ENCODE data around the gene C19orf47. TPM values are rescaled to one million over a fixed set of nuclear protein-coding genes. Genes with fewer than 3 reads are reported as not detected.

Gene C19orf47
- total RNA-seq, 1 experiment from 2014 or later: 14.9 TPM

GRCh38 chr19:40395956-40396355 lies 47.8 kb upstream of the C19orf47 start:
- H3K4me3 Mint-ChIP-seq (ENCODE audit: unreplicated experiment): no peak overlapping the region
- H3K4me1 Mint-ChIP-seq (ENCODE audit: insufficient read depth, unreplicated experiment): peaks cover 13% of the 10 kb centered on the region
- ChIA-PET CTCF (interaction anchor here (0.6 kb wide), 1 partner anchor 39 kb away, joined by 3 read pairs; no protein-coding TSS in a partner anchor), POLR2A (interaction anchor here (1.0 to 1.2 kb wide), 3 partner anchors 13 to 68 kb away, joined by 3 to 4 read pairs (median 4); no protein-coding TSS in a partner anchor)
- BruUV-seq (replicated peaks): no TSS peak
- TF ChIP-seq, protein P1, sequence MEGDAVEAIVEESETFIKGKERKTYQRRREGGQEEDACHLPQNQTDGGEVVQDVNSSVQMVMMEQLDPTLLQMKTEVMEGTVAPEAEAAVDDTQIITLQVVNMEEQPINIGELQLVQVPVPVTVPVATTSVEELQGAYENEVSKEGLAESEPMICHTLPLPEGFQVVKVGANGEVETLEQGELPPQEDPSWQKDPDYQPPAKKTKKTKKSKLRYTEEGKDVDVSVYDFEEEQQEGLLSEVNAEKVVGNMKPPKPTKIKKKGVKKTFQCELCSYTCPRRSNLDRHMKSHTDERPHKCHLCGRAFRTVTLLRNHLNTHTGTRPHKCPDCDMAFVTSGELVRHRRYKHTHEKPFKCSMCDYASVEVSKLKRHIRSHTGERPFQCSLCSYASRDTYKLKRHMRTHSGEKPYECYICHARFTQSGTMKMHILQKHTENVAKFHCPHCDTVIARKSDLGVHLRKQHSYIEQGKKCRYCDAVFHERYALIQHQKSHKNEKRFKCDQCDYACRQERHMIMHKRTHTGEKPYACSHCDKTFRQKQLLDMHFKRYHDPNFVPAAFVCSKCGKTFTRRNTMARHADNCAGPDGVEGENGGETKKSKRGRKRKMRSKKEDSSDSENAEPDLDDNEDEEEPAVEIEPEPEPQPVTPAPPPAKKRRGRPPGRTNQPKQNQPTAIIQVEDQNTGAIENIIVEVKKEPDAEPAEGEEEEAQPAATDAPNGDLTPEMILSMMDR (IDR thresholded peaks at IDR 0.05; ENCODE audit: unreplicated experiment): no peak
- no peaks in the 10 kb centered on the region for H3K27me3 Mint-ChIP-seq (ENCODE audit: insufficient read depth, unreplicated experiment)
- H3K9me3 Mint-ChIP-seq (ENCODE audit: unreplicated experiment): no peaks in the 10 kb centered on the region
- intact Hi-C loops (cut with micrococcal nuclease): no loop called here
- H3K27ac Mint-ChIP-seq (ENCODE audit: low read depth, unreplicated experiment): no peak overlapping the region
- no peak for DNase-seq (ENCODE audit: unreplicated experiment)
- H3K36me3 Mint-ChIP-seq (ENCODE audit: insufficient read depth, unreplicated experiment): no peaks in the 10 kb centered on the region

- no peak overlapping the region for H3K27ac Mint-ChIP-seq (ENCODE audit: low read depth, unreplicated experiment)
- no TSS peak for BruUV-seq (replicated peaks)
- H3K36me3 Mint-ChIP-seq (ENCODE audit: insufficient read depth, unreplicated experiment): no peaks in the 10 kb centered on the region
- DNase-seq (ENCODE audit: unreplicated experiment): no peak
- intact Hi-C loops (cut with micrococcal nuclease): no loop called here
- TF ChIP-seq, protein P1 (IDR thresholded peaks at IDR 0.05; ENCODE audit: unreplicated experiment): no peak
- H3K4me1 Mint-ChIP-seq (ENCODE audit: insufficient read depth, unreplicated experiment): peaks cover 8% of the 10 kb centered on the region
- ChIA-PET CTCF (interaction anchor here (0.7 to 0.8 kb wide), 2 partner anchors 124 to 252 kb away, joined by 3 read pairs; no protein-coding TSS in a partner anchor), POLR2A (interaction anchor here (0.9 kb wide), 1 partner anchor 47 kb away, joined by 3 read pairs; the partner anchor contains the start of gene C19orf47)
- H3K4me3 Mint-ChIP-seq (ENCODE audit: unreplicated experiment): no peak overlapping the region
- H3K9me3 Mint-ChIP-seq (ENCODE audit: unreplicated experiment): no peaks in the 10 kb centered on the region
- no peaks in the 10 kb centered on the region for H3K27me3 Mint-ChIP-seq (ENCODE audit: insufficient read depth, unreplicated experiment)
These were observed 46.6 kb upstream of the C19orf47 start for GRCh38 chr19:40394816-40395210.

GRCh38 chr19:40393894-40394815 lies 46.0 kb upstream of the C19orf47 start:
- H3K9me3 Mint-ChIP-seq (ENCODE audit: unreplicated experiment): no peaks in the 10 kb centered on the region
- no peak for DNase-seq (ENCODE audit: unreplicated experiment)
- H3K27me3 Mint-ChIP-seq (ENCODE audit: insufficient read depth, unreplicated experiment): no peaks in the 10 kb centered on the region
- ChIA-PET CTCF (interaction anchor here (0.6 to 0.8 kb wide), 2 partner anchors 124 to 148 kb away, joined by 3 to 4 read pairs; no protein-coding TSS in a partner anchor), POLR2A (interaction anchor here (0.9 kb wide), 1 partner anchor 46 kb away, joined by 3 read pairs; the partner anchor contains the start of gene C19orf47)
- intact Hi-C loops (cut with micrococcal nuclease): no loop called here
- H3K36me3 Mint-ChIP-seq (ENCODE audit: insufficient read depth, unreplicated experiment): no peaks in the 10 kb centered on the region
- H3K27ac Mint-ChIP-seq (ENCODE audit: low read depth, unreplicated experiment): no peak overlapping the region
- H3K4me3 Mint-ChIP-seq (ENCODE audit: unreplicated experiment): no peak overlapping the region
- TF ChIP-seq, protein P1 (IDR thresholded peaks at IDR 0.05; ENCODE audit: unreplicated experiment): no peak
- peaks cover 4% of the 10 kb centered on the region for H3K4me1 Mint-ChIP-seq (ENCODE audit: insufficient read depth, unreplicated experiment)
- no TSS peak for BruUV-seq (replicated peaks)

DNA sequence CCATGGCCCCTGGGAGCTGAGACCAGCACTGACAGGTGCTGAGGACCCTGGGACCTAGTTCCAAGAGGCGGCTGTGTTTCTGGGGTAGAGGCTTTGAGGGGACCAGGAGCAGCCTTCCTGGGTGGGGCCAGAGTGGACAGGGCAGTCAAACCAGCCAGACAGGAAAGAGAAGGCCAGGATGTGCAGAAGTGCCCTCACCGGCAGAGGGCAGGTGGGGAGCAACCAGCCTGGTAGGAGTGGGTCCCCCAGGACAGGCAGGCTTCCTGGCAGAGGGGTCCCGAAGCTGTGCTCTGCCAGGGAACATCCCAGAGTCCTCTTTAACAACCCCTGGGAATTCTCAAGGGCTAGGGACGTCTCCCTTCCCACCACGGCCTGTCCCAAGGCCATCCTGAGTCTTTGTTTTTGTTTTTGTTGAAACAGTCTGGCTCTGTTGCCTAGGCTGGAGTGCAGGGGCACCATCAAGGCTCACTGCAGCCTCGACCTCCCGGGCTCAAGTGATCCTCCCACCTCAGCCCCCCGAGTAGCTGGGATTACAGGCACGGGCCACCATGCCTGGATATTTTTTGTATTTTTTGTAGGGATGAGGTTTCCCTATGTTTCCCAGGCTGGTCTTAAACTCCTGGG lies 44.8 kb upstream of the C19orf47 start:
- BruUV-seq (replicated peaks): no TSS peak
- POLR2A ChIA-PET: no interaction called here
- intact Hi-C loops (cut with micrococcal nuclease): no loop called here
- Mint-ChIP-seq H3K4me3 (ENCODE audit: unreplicated experiment) (no peak overlapping the region), H3K9me3 (ENCODE audit: unreplicated experiment) (no peaks in the 10 kb centered on the region), H3K4me1 (ENCODE audit: insufficient read depth, unreplicated experiment) (no peaks in the 10 kb centered on the region), H3K36me3 (ENCODE audit: insufficient read depth, unreplicated experiment) (peaks cover 4% of the 10 kb centered on the region), H3K27ac (ENCODE audit: low read depth, unreplicated experiment) (no peak overlapping the region), H3K27me3 (ENCODE audit: insufficient read depth, unreplicated experiment) (no peaks in the 10 kb centered on the region)
- CTCF ChIA-PET: no interaction called here
- TF ChIP-seq, protein P1 (IDR thresholded peaks at IDR 0.05; ENCODE audit: unreplicated experiment): peak; percentile 36
- DNase-seq (ENCODE audit: unreplicated experiment): peak; percentile 25

Measured in MCF 10A (cell line).